ENCODE measurements around the gene LHX4.
A peak's percentile ranks its signal among the peaks of the same experiment; 100 is the strongest.

LHX4 gene

DNA sequence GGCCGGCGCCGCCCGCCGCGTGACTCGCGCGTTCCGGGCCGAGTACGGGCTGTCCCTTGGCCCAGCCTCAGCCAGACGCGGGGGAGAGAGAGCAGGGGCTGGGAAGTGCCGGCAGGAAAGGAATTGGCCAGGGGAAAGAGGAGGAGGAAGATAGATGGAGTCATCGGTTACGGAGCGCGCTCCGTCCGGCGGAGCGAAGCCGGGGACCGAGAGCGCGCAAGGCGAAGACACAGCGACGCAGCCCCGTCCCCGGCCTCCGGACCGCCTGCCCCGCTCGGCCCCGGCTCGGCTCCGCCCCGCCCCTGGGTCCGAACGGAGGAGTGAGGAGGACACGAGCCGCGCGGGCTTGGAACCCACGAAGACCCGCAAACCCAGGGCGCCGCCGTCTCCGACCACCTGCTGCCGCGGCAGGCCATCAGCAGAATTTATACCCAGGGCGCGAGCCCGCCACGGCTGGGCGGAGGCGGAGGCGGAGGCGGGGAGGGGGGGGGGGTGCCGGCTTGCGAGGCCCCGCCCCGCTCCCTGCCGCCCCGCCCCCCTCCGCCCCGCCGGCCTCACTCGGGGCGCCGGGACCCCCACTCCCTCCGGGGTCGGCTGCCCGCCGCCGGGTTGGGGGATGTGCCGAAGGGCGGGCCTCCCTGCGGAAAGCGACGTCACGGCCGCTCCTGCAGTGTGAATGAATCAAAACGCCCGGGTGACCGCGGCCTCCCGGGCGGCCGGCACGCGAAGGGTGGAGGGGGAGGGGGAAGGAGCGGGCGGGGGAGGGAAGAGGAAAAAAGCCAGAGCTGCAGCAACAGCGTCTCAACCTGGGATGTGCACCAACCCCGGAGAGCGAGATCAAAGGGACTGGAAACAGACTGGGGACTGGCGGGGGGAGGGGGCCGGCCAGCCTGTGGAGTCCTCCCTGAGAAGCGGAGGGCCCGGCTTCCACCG is at the start of gene LHX4:
LHX4 (plus strand) TSS at position 782 of the 933 bp plus-strand sequence. CDS start 266 bp downstream, outside the sequence.
- no peak for DNase-seq (ENCODE audit: low spot score)

GRCh38 chr1:180181048-180181447 is 49.0 kb upstream of the LHX4 start:
- DNase-seq (ENCODE audit: low spot score) = peak; percentile 26

DNA sequence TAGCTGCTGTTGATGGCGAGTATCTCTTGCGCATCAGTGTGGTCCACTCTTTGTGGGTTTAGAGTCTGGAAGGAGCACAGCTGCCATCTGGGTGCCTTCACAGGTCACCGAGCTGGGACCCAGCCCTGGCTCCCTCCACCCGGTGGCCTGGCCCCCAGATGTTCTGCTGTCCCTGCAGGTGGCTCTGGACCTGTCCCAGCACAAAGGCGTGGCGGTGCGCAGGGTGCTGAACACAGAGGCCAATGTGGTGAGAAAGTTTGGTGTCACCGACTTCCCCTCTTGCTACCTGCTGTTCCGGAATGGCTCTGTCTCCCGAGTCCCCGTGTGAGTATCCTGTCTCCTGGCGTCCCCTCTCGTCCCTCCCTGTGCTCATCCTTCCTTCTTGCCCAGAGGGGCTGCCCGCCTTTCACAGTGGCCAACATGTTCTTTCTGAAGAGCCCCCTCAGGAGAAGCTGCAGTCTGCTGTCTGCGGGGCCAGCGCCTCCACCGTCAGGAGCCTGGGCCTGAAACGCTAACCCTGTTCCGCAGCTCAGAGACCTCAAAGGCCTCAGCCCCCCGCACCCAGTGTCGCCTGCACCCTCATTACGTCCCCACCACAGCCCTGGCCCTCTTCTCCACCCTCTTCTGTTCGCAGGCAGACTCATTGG is 47.9 kb upstream of the LHX4 start:
- no peak for DNase-seq (ENCODE audit: low spot score)

DNA sequence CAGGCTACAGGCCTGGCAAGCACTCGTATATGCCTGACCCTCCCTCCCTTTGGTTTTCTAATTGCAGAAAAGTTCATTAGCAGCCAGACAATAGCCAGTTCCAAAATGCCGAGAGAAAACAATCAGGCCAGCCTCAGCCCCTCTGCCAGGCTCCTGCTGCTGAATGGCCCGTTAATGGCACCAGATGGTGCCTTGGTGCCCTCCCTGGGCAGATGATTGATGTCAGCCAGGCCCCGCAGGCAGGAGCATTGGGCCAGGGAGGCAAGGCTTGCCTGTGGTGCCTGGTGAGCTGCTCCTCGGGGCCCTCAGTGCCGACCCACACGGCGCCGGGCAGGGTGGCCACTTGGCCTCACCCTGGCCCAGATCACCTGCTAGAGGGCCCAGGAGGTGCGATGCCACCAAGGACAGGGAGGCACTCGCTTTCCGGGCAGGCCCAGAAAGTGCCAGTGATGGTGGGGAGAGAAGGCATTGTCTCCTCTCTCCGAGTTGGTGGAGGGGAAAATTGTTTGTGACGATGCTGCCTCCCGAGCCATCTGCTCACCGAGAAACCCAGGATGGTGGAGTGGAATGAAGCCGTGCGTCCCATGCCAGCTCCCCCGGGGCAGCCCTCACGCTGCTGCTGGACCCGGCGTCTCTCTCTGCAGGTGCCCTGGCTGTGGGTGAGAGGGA is 47.3 kb upstream of the LHX4 start:
- no peak for DNase-seq (ENCODE audit: low spot score)

- DNase-seq (ENCODE audit: low spot score) = no peak
These were observed 46.6 kb upstream of the LHX4 start for GRCh38 chr1:180183426-180183825.

GRCh38 chr1:180184041-180184440 is 46.0 kb upstream of the LHX4 start:
- no peak for DNase-seq (ENCODE audit: low spot score)

GRCh38 chr1:180185281-180185680 is 44.8 kb upstream of the LHX4 start:
- DNase-seq (ENCODE audit: low spot score) = no peak

DNA sequence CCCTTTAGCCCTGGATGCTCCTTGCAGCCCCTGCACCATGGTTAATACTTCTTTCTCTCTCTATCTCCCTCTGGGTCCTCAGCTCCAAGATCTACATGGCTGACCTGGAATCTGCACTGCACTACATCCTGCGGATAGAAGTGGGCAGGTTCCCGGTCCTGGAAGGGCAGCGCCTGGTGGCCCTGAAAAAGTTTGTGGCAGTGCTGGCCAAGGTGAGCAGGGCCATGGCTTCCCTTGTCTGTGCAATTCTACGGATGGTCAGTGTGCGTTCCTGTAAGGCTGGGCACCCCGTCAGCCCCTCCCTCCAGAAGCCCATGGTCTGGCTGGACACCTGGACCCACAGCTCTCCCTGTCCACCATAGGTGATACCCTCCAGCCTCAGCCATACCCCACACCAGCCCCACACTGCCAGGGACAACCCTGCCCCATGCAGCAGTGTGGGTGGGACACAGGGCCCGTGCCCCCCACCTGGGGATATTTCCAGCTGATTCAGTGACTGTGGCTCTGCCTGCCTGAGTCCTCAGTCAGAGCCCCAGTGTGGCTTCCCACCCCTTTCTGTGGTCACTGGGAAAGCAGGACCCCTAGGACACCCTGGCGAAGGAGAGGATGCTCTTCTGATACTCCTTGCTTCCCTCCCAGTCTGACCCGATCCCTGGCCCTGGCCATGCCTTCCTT is 44.0 kb upstream of the LHX4 start:
- no peak for DNase-seq (ENCODE audit: low spot score)

DNA sequence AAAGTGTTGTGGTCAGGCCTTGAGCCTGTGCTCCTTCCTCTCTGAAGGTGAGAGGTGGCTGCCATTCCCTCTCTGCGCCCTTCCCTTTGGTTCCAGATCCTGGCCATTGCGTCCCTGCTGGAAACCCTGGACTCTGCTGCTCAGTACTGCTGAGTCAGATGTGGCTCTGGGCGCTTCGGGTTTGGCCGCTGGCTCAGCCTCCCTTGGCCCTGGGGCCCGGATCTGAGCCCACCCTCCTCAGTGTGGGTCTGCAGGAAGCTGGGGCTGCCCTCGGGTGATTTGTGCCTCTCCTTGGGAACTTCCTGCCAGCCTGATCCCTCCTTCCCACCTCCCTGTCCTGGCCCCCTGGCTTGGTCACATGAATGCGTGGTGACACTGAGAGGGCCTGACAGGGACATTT is 43.2 kb upstream of the LHX4 start:
- DNase-seq (ENCODE audit: low spot score) = no peak

DNA sequence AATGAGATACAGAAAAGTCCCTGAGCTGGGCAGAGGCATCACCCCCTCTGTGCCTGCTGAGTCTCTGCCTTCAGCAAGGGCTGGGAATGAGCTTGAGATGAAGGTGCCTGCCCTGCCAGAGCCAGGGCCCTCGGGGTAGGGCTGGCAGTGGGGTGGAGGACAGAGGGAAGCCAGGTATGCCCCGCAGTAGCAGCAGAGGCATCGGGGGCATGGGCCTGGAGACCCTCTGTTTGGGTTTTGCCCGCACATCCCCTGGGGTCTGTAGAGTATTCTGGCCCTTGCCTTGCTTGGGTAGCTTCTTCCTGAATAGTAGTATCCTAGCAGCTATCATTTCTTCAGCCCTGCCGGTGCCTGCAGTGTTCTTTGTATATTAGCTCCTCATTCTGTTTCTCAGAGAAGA is 42.4 kb upstream of the LHX4 start:
- DNase-seq (ENCODE audit: low spot score) = no peak

DNA sequence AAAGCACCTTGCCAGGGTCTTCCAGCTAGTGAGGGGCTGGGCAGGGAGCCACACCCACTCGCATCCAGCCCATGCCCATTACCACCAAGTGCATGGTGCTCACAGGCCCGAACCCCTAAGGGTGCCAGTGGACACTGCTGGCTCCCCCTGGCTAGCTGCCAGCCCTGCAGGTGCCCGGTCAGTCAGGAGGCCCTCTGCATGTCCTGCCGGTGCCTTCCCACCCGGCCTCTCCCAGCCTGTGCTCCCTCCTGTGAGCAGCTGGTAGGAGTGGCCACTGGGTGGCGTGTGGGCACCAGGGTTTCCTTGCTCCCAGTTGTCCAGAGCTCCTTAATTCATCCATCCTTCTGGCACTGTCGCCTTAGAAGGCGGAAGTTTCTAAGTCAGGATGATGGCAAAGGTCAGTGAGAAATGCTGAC is 42.0 kb upstream of the LHX4 start:
- peak; percentile 44 for DNase-seq (ENCODE audit: low spot score)

GRCh38 chr1:180188684-180189175 is 41.3 kb upstream of the LHX4 start:
- DNase-seq (ENCODE audit: low spot score) = no peak

- no peak for DNase-seq (ENCODE audit: low spot score)
These were observed 40.0 kb upstream of the LHX4 start for GRCh38 chr1:180190091-180190490.

DNA sequence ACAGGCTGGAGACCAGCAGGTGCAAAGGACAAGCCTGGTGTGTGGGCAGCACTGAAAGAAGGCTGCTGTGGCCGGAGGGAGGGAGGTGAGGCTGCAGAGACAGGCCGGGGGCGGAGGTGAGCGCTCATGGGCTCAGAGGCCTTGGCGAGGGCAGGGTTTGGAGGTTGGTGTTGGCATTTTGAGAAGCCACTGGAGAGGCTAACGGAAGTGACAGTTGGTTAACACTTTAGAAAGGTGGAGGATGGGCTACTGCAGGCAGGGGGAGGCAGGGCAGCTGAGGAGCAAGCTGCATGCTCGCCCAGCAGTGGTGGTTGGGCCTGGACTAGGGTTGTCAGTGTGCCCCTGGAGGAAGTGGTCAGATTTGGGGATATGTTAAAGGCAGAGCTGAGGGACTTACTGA is 37.9 kb upstream of the LHX4 start:
- no peak for DNase-seq (ENCODE audit: low spot score)

GRCh38 chr1:180193141-180194047 is 36.7 kb upstream of the LHX4 start:
- DNase-seq (ENCODE audit: low spot score) = no peak

DNA sequence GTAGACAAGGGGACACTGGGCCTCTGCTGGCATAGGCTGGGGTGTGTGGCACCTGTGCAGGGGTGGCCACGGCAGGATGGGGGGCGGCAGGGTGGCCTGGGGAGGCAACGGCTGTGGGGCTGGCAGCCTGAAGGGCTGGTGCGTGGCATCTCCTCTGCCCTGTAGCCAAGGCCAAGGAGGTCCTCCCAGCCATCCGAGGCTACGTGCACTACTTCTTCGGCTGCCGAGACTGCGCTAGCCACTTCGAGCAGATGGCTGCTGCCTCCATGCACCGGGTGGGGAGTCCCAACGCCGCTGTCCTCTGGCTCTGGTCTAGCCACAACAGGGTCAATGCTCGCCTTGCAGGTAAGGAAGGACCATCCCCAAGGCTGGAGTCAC is 36.0 kb upstream of the LHX4 start:
- DNase-seq (ENCODE audit: low spot score) = no peak

- DNase-seq (ENCODE audit: low spot score) = no peak
These were observed 35.4 kb upstream of the LHX4 start for GRCh38 chr1:180194546-180195207.

DNA sequence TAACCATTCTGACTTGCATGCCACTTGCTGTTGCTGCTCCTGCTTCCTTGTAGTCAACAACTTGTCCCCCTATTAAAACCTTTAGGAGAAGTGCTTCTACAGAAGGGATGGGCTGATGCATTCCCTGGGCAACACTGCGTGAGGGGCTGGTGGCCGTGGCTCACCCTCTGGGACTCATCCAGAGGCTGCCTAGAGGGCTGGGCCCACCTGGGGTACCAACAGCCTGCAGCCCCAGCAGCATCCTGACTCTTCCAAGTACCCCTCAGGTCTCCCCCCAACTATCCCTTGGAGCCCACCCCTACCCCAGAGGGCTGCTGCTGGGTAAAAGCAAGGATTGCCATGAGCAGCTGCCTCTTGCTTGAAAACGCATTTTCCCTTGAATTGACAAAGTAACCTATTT is 34.7 kb upstream of the LHX4 start:
- DNase-seq (ENCODE audit: low spot score) = no peak

- DNase-seq (ENCODE audit: low spot score) = no peak
These were observed 34.1 kb upstream of the LHX4 start for GRCh38 chr1:180195916-180196315.

- DNase-seq (ENCODE audit: low spot score) = no peak
These were observed 33.5 kb upstream of the LHX4 start for GRCh38 chr1:180196436-180197003.
